LNCAP (cell line): ENCODE measurements around the gene NKD1.

Experiments
- CTCF ChIP-seq: fragments of 450-650 bp; IDR thresholded peaks from 2 replicates; pipeline ENCODE4 v1.5.1; 2017; ENCODE audit warnings: mild to moderate bottlenecking

The NKD1 gene

GRCh38 chr16:50613281-50613963 is 65.2 kb downstream of the NKD1 start:
- no peak for TF ChIP-seq CTCF

GRCh38 chr16:50613964-50614474 is 65.8 kb downstream of the NKD1 start:
- TF ChIP-seq CTCF, result no peak

GRCh38 chr16:50614955-50615724 is 66.9 kb downstream of the NKD1 start:
- TF ChIP-seq CTCF, result no peak

GRCh38 chr16:50615891-50616290 is 67.7 kb downstream of the NKD1 start:
- TF ChIP-seq CTCF, result no peak

- no peak for TF ChIP-seq CTCF
Observed at GRCh38 chr16:50616386-50616785, 68.2 kb downstream of the NKD1 start.

GRCh38 chr16:50616883-50617645 is 68.9 kb downstream of the NKD1 start:
- TF ChIP-seq CTCF, result no peak

GRCh38 chr16:50617646-50618184 is 69.5 kb downstream of the NKD1 start:
- TF ChIP-seq CTCF, result no peak
